ENCODE results near the gene KCNIP1.

The KCNIP1 gene

DNA sequence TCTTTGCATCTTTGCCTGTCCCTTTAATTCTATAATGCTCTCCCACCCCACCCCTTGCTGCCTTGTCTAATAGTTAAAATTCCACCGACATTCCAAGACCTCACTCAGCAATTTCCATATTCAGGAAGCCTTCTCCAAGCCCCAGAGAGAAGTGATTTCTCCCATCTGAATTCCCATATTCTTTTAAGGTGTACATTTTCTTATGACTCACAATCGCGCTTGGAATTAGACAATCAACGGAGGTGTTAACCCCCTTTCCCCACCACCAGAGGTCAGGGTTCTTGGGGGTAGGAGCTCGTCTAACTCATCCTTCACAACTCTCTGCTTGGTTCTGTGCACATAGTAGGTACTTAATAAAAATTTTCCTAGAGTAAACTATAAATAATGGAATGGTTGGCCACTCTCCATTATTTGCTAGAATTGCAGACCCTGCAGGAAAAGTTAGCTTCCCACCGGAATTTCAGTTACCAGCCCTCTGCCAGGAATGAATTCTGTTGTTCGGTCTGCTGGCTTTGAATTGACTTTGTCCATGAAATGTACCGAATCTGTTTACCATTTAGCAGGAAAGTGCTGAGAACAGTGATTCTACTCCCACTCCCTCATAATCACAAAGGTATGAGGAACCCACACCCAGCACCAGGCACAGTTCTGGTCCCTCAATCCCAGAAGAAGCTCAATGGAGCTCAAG lies 5.0 kb downstream of the KCNIP1 start:
- no peak for DNase-seq (ENCODE audit: low read depth, low spot score)

DNA sequence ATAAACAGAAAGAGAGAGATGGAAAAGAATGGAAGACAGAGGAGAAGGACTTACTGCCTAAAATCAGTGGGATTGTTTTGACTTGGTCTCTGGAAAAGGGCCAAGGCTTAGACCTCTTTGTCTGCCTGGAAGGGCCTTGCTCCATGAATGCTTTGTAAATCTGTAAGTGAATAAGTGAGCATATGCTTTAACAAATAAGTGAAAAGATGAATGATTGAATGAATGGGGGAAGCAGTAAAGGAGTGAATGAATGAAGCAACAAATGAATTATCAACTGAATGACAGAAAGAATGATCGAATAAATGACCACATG lies 5.5 kb downstream of the KCNIP1 start:
- no peak for DNase-seq (ENCODE audit: low read depth, low spot score)

DNA sequence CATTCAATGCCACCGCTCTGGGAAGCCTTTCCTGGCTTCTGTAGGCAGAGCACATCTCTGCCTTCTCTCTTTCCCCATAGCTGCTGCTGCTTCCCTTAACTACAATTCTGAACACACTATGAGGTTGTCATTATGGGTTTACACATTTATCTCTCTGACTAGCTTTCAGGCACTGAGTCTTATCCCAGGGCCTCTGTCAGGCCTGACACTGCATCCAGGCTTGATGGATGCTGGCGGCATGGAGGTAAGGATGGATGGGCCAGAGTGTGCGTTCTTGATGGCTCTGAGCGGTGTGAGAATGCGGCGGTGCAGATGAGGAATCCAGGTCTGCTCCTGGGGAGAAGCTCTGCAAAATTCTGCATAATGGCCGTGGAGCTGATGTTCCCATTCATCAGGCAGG lies 6.3 kb downstream of the KCNIP1 start:
- DNase-seq (ENCODE audit: low read depth, low spot score) = no peak

- no peak for DNase-seq (ENCODE audit: low read depth, low spot score)
Observed at GRCh38 chr5:170510559-170510958, 6.7 kb downstream of the KCNIP1 start.

DNA sequence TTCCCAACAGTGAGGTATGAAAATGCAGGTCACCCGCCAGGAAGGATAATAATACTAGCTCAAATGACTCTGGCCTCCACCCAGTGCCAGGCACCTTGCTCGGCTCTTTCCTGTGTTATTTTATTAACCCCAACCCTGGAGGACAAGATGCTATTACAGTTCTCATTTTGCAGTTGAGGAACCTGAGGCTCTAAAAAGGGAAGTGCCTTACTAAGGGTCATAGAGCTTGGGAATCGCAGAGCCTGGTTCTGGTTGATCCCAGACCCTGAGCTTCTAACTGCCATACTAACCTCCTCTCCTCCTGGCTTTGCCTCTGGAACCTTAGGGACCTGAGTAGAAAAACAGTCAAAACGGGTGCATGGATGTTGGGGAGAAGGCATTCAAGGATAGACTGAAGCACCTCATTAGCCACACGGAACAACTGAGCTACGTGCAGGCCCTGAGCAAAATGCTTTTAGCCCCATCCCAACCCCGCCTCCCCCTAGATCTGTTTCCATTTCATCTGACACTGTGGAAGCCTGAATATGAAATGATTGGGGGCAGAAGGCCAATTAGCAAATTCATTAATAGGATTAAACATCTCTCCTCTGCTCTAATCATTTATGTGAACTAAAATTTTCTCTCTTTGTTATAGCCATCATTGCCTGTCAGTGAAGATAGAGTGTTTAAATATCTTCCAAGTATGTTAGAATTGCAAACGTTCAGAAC lies 7.9 kb downstream of the KCNIP1 start:
- DNase-seq (ENCODE audit: low read depth, low spot score) = no peak

DNA sequence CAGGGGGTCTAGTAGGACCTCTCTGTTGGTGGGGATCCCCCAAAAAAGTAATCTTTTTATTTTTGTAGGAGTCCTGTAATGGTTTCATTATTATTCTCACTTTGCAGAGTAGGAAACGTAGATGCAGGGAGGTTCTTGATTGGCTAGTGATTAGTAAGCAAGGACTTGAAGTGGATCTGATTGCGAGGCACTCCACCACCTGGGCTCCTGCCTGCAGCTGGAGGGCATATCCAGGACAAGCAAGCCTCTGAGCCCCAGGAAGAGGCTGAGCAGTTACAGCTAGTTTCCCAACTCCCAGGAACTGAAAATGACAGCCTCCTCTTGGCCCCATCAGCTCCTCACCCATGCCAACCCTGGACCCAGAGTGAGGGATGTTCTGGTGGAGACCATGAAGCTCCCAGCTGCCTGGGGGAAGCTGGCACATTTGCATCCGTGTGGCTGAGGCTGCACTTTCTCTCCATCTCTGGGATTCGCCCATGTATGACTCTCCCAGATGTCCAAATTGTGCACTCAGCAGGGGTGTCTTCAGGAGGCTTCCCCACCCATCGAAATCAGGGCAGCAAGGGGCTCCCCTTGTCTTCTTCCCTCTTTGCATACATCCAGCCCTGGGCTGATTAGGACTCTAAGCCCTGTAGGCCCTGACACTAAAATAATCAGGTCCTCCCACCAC lies 10.2 kb downstream of the KCNIP1 start:
- no peak for DNase-seq (ENCODE audit: low read depth, low spot score)

- DNase-seq (ENCODE audit: low read depth, low spot score) = no peak
Observed at GRCh38 chr5:170517411-170517810, 13.6 kb downstream of the KCNIP1 start.

DNA sequence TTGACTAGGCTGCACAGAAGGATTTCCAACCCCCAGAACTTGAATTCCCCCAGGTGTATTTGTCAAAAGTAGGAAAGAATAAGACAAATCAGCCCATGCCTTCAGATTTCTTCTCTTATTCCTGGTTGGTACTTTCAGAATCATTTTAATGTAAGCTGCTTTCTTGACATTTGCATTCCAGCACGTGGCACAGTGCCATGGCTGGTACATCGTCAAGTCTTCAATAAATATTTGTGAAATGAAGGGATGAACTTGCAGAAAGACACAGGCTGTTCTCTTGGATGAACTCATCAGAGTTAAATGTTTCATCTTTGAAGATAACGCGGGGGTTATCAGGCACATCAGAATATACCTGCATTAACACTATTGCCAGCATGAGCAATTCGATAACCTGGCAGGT lies 14.5 kb downstream of the KCNIP1 start:
- DNase-seq (ENCODE audit: low read depth, low spot score) = no peak

GRCh38 chr5:170519549-170519948 lies 15.7 kb downstream of the KCNIP1 start:
- DNase-seq (ENCODE audit: low read depth, low spot score) = no peak

DNA sequence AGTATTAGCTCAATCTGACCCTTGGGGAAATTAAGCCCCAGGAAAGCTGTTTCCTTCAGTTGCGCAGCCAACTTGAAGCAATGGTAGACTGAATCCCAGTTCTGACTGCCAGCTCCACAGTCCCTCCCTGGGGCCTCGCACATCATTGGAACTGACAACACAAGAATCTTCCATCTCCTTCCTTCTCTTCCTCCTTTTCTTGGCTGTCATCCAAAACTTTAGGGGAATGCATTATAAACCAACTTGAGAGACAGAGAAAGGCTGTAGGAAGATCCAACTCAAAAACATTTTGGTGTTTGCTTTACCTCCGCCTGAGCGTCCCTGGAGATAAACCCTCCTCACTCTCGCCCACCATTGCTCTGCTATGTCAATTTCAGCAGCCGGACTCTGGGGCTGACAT lies 16.6 kb downstream of the KCNIP1 start:
- no peak for DNase-seq (ENCODE audit: low read depth, low spot score)

- DNase-seq (ENCODE audit: low read depth, low spot score) = peak; percentile 36
Observed at GRCh38 chr5:170522211-170523141, 18.7 kb downstream of the KCNIP1 start.

GRCh38 chr5:170523142-170523551 lies 19.3 kb downstream of the KCNIP1 start:
- no peak for DNase-seq (ENCODE audit: low read depth, low spot score)

DNA sequence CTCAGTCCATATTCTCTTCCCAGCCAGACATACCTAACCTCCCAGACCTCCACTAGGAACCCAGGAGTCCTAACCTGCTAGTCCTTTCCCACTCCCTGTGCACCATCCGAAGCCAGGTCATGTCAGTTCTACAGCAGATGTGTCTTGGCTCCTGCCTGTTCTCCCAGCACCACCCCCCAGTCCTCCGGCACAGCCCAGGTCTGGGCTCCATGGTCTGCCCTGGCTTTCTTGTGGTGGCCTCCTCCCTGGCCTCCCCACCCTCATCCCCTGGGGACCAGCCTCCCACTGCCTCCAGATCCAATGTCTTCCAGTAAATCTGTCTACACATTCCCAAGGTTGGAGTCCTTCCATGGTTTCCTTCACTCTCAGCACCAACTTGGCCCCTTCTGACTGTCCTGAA lies 20.0 kb downstream of the KCNIP1 start:
- no peak for DNase-seq (ENCODE audit: low read depth, low spot score)

DNA sequence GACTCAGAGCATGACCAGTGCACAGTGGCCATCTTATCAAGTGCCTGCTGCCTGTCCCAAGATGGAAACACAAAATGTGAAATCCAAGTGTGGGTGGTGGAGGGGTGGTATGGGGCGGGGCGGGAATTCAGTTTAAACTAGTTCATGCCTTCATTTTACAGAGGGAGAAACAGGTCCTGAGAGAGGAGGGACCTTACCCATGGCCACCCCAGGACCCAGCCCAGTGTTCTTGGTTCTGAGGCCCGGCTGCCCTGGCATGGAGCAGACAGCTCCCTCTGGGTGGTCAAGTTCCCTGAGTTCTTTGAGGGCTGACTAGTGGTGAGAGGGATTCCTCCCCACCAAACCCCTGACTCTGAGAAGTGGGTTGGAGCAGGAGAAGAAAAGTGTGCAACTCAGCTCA lies 20.8 kb downstream of the KCNIP1 start:
- DNase-seq (ENCODE audit: low read depth, low spot score) = no peak

DNA sequence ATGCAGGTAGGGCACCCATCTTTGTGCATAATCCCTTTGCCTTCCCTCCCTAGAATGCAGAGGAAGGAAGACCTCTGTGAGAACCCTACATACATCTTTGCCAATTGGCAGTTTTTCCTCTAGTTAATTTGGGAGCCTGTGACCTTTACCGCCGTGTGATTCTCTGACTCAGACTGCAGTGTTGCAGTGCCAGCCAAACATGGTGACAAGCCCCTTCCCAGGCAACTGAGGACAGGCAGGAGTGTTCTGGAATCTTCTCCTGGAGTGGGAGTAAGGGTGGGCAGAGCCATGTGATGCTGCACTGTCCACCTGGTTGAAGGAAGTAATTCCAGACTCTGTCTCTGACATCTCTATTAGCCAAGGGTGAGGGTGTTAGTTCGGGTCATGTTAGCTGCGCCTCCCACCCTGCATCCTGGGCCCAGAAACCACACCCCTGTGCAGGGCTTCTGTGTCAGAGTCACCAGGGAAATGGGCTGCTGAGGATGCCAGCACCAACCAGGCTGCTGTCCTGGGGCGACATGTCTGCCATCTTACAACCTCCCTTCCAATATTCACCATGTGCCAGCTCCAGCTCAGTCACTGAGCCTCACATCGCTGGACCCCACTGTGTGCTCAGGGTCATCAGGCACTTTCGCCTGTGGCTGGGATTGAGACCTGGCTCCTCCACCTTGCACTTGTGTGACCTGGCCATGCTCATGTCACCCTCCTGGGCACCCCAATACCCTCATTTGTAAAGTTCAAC lies 21.8 kb downstream of the KCNIP1 start:
- no peak for DNase-seq (ENCODE audit: low read depth, low spot score)

GRCh38 chr5:170527991-170528390 lies 24.2 kb downstream of the KCNIP1 start:
- peak; percentile 47 for DNase-seq (ENCODE audit: low read depth, low spot score)

DNA sequence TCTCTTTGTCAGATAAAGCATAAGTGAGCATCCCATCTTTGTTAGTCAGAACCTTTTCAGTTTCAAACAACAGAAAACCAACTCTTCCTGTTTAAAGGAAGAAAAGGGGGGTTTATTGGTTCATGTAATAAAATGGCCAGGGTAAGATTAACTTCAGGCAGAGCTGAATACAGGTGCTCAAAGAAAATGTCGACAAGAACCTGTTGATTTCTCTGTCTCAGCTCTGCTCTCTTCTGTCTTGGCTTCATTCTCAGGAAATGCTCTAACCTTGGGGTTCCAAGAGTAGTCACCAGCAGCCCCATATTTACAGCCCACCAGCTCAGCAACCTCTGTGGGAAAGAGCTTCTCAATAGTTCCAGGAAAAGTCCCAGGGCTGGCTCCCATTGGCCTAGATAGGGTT lies 25.2 kb downstream of the KCNIP1 start:
- DNase-seq (ENCODE audit: low read depth, low spot score) = no peak

- no peak for DNase-seq (ENCODE audit: low read depth, low spot score)
Observed at GRCh38 chr5:170532935-170533334, 29.1 kb downstream of the KCNIP1 start.

DNA sequence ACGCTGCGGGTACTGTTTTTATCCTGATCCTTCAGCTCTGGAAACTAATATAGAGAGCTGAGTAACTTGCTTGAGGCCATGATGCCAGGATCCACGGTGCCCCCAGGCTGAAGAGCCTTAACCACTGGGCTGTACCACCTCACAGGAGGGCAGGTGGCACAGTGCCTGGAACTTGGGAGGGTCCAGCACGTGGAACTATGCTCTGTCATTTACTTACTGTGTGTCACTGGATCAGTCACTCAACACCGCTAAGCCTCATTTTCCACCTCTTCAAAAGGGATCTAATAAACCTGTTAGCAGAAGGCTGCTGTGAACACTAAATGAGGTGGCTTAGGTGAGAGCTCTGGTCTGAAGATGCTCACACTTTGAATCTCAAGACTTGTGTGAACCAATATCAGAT lies 29.6 kb downstream of the KCNIP1 start:
- no peak for DNase-seq (ENCODE audit: low read depth, low spot score)

GRCh38 chr5:170534177-170534576 lies 30.4 kb downstream of the KCNIP1 start:
- DNase-seq (ENCODE audit: low read depth, low spot score) = no peak

DNA sequence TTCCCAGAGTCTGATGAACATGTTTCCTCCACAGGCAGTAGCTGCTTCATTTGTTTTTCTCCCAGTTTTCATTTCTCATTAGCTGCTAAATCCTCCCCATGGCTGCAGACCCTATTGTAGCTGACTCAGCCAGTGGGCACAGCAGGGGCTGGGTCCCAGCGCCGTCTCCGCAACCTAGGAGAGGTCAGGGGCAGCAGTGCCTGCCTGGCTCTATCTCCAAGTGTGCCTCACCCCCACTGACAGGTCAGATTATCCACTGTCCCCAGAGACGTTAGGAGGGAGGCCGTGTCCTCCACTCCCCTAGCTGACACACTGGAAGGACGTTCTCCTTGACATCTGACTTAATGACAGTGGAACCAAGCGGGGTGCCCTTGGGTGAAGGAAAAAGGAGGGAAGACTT lies 31.1 kb downstream of the KCNIP1 start:
- DNase-seq (ENCODE audit: low read depth, low spot score) = no peak

Measured in ELF-1 (cell line).